Breast epithelium (tissue), 3 donors: ENCODE measurements around the gene FBLN1.

Experiments used
- CTCF ChIP-seq, 3 donors: fragments of 450-650 bp; IDR thresholded peaks; one replicate each; pipeline ENCODE4 v1.5.1; 2016 to 2017; ENCODE audit warnings: antibody characterized with exemption in 3 of 3, mild to moderate bottlenecking in 3 of 3, moderate library complexity in 3 of 3
- POLR2A ChIP-seq: fragments of 450-650 bp; IDR thresholded peaks from one replicate; pipeline ENCODE4 v1.6.1; 2016; ENCODE audit warnings: antibody characterized with exemption, mild to moderate bottlenecking, moderate library complexity
- POLR2AphosphoS5 ChIP-seq, 3 donors: sonication (generic); formaldehyde crosslinking; IDR thresholded peaks; one replicate each; pipeline ENCODE4 v1.6.1; 2017; ENCODE audit warnings: antibody characterized with exemption in 3 of 3

DNA sequence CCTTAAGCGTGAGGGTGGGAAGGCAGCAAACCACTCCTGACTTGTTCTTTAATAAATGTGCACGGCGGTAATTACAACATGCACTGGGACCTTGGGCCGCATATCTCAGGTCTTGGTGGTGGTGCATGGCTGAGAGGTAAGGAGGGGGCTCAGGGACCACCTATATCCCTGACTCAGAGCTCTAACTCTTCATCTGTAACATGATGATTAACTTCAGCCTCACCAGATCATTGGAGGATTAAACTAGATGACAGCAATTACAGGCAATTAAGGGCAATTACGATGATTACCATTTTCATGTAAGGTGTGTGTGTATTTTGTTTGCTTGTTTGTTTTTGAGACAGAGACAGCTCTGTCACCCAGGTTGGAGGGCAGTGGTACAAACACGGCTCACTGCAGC, 45.0 kb downstream of the FBLN1 start:
- TF ChIP-seq CTCF (IDR thresholded peaks at IDR 0.05) (no peak), POLR2A (no peak), POLR2AphosphoS5 (IDR thresholded peaks at IDR 0.05) (no peak)
